HepG2 (cell line): ENCODE data around the gene RBM8A. TPM values are rescaled to one million over a fixed set of nuclear protein-coding genes. Genes with fewer than 3 reads are reported as not detected.

Source experiments
- FOXJ3 ChIP-seq: sonication (generic); formaldehyde crosslinking; IDR thresholded peaks from 2 replicates; pipeline ENCODE4 v1.4.0; 2020; ENCODE audit warnings: missing genetic modification reagents, mild to moderate bottlenecking, borderline replicate concordance
- GTF3A ChIP-seq: sonication (generic); formaldehyde crosslinking; conservative IDR thresholded peaks from 2 replicates; pipeline ENCODE4 v1.4.0; 2020; ENCODE audit warnings: mild to moderate bottlenecking, missing genetic modification reagents
- GZF1 ChIP-seq: sonication (generic); formaldehyde crosslinking; IDR thresholded peaks from 2 replicates; pipeline ENCODE4 v1.5.1; 2020; ENCODE audit warnings: mild to moderate bottlenecking, missing genetic modification reagents
- MAFF ChIP-seq: IDR thresholded peaks from 2 replicates; pipeline ENCODE4 v1.6.1; 2011; ENCODE audit warnings: low read depth, low read length, improper control_type of control experiment
- SP2 ChIP-seq: sonication (generic); formaldehyde crosslinking; IDR thresholded peaks from 2 replicates; pipeline ENCODE4 v1.5.1; 2020; ENCODE audit warnings: mild to moderate bottlenecking, missing genetic modification reagents
- THYN1 ChIP-seq: sonication (generic); formaldehyde crosslinking; IDR thresholded peaks from 2 replicates; pipeline ENCODE4 v1.8.1; 2023; ENCODE audit warnings: low read depth, mild to moderate bottlenecking, moderate library complexity, missing genetic modification reagents, borderline replicate concordance
- ZFY ChIP-seq: sonication (generic); formaldehyde crosslinking; IDR thresholded peaks from 2 replicates; pipeline ENCODE4 v1.4.0; 2020; ENCODE audit warnings: missing genetic modification reagents
- polyA plus RNA-seq, 8 experiments: library from polyadenylated mRNA; depleted of rRNA in 3 of 8; stranded (reverse) in 7 of 8; unstranded in 1 of 8; fragments of >200 nt; fragmentation: Illumina TruSeq in 4 of 8; extraction: Trizol in 4 of 8; gene quantifications; 2 replicates each; pipeline versions ENCODE4 v1.2.1 to v1.2.3, GENCODE V29; 2011 to 2016; ENCODE audit warnings: low read depth in 4 of 8, missing spikeins in 1 of 8, mixed read lengths in 1 of 8; ENCODE audit not compliant: insufficient read depth in 1 of 8
- total RNA-seq, 5 experiments: library from RNA; depleted of rRNA; stranded (reverse); fragments of >200 nt; fragmentation: Illumina TruSeq; extraction: Trizol; gene quantifications; 2 replicates each; pipeline ENCODE4 v1.2.3, GENCODE V29; 2016; ENCODE audit warnings: low read depth in 1 of 5
- TF ChIP-seq, protein P1 (sequence below): sonication (generic); formaldehyde crosslinking; IDR thresholded peaks from 2 replicates; pipeline ENCODE4 v1.8.0; 2022; ENCODE audit warnings: mild to moderate bottlenecking, missing genetic modification reagents, borderline replicate concordance
- TF ChIP-seq, protein P2 (sequence below): sonication (generic); formaldehyde crosslinking; IDR thresholded peaks from 2 replicates; pipeline ENCODE4 v1.4.0; 2020; ENCODE audit warnings: mild to moderate bottlenecking, missing genetic modification reagents
- TF ChIP-seq, protein P3 (sequence below): sonication (generic); formaldehyde crosslinking; IDR thresholded peaks from 2 replicates; pipeline ENCODE4 v1.5.1; 2020; ENCODE audit warnings: mild to moderate bottlenecking, missing genetic modification reagents, borderline replicate concordance
- TF ChIP-seq, protein P4 (sequence below): sonication (generic); formaldehyde crosslinking; IDR thresholded peaks from 2 replicates; pipeline ENCODE4 v1.4.0; 2020; ENCODE audit warnings: missing genetic modification reagents
- TF ChIP-seq, protein P5 (sequence below): sonication (generic); formaldehyde crosslinking; IDR thresholded peaks from 2 replicates; pipeline ENCODE4 v1.4.0; 2020; ENCODE audit warnings: mild to moderate bottlenecking, missing genetic modification reagents

The RBM8A gene
- total and polyA plus RNA-seq, 2 of the 13 experiments (the other 11 are each of a cell fraction or from before 2014, with no cell fraction given), result 106 to 162 TPM

DNA sequence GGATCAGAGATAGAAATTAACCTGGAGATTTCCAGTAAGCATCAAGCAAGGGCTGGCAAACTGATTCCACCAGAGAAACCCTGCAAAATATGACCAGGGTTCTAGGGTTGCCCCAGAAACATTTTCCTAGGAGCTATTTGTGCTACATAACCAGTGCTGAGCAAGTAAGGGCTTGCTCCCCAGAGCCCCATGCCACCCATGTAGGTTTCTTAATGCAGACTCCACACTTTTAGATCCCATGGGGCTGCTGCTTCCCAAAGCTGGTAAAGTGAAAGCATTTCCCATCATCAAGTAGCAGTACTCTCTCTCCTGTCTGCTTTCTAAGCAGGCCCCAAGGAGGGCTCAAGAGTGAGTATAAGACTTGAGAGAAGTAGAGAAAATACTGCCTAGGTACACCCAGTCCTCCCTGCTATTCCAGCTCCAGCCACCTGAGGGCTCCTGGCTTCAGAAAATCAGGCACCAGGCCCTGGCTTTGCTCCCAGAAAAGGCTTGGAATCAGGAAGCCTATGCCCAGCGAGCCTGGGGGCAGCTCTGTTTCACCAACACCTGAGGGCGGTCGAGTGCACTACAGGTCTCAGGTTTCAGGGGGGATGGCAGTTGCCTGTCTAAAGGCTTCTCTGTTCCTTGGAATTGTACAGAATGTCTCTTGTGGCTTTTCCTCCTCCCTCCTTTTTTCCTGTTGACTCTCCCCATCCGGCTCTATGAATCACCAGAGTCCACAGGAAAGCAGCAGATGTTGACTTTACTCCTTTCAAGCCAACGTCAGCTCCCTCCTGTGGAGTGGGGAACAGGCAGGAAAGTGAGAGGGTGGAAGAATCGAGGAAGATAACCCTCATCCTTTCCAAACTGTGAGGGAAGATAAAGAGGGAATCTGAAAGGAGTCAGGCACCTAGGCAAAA, 35.4 kb downstream of the RBM8A start (continued):
- TF ChIP-seq, protein P1, sequence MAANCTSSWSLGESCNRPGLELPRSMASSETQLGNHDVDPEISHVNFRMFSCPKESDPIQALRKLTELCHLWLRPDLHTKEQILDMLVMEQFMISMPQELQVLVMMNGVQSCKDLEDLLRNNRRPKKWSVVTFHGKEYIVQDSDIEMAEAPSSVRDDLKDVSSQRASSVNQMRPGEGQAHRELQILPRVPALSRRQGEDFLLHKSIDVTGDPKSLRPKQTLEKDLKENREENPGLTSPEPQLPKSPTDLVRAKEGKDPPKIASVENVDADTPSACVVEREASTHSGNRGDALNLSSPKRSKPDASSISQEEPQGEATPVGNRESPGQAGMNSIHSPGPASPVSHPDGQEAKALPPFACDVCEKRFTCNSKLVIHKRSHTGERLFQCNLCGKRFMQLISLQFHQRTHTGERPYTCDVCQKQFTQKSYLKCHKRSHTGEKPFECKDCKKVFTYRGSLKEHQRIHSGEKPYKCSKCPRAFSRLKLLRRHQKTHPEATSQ (CRISPR knock-in tag), result 0 out of 2 replicates have a peak, but pooled peaks have one; percentile 52
- TF ChIP-seq GTF3A, result no peak
- no peak for TF ChIP-seq THYN1 (CRISPR knock-in tag)
- TF ChIP-seq, protein P2, sequence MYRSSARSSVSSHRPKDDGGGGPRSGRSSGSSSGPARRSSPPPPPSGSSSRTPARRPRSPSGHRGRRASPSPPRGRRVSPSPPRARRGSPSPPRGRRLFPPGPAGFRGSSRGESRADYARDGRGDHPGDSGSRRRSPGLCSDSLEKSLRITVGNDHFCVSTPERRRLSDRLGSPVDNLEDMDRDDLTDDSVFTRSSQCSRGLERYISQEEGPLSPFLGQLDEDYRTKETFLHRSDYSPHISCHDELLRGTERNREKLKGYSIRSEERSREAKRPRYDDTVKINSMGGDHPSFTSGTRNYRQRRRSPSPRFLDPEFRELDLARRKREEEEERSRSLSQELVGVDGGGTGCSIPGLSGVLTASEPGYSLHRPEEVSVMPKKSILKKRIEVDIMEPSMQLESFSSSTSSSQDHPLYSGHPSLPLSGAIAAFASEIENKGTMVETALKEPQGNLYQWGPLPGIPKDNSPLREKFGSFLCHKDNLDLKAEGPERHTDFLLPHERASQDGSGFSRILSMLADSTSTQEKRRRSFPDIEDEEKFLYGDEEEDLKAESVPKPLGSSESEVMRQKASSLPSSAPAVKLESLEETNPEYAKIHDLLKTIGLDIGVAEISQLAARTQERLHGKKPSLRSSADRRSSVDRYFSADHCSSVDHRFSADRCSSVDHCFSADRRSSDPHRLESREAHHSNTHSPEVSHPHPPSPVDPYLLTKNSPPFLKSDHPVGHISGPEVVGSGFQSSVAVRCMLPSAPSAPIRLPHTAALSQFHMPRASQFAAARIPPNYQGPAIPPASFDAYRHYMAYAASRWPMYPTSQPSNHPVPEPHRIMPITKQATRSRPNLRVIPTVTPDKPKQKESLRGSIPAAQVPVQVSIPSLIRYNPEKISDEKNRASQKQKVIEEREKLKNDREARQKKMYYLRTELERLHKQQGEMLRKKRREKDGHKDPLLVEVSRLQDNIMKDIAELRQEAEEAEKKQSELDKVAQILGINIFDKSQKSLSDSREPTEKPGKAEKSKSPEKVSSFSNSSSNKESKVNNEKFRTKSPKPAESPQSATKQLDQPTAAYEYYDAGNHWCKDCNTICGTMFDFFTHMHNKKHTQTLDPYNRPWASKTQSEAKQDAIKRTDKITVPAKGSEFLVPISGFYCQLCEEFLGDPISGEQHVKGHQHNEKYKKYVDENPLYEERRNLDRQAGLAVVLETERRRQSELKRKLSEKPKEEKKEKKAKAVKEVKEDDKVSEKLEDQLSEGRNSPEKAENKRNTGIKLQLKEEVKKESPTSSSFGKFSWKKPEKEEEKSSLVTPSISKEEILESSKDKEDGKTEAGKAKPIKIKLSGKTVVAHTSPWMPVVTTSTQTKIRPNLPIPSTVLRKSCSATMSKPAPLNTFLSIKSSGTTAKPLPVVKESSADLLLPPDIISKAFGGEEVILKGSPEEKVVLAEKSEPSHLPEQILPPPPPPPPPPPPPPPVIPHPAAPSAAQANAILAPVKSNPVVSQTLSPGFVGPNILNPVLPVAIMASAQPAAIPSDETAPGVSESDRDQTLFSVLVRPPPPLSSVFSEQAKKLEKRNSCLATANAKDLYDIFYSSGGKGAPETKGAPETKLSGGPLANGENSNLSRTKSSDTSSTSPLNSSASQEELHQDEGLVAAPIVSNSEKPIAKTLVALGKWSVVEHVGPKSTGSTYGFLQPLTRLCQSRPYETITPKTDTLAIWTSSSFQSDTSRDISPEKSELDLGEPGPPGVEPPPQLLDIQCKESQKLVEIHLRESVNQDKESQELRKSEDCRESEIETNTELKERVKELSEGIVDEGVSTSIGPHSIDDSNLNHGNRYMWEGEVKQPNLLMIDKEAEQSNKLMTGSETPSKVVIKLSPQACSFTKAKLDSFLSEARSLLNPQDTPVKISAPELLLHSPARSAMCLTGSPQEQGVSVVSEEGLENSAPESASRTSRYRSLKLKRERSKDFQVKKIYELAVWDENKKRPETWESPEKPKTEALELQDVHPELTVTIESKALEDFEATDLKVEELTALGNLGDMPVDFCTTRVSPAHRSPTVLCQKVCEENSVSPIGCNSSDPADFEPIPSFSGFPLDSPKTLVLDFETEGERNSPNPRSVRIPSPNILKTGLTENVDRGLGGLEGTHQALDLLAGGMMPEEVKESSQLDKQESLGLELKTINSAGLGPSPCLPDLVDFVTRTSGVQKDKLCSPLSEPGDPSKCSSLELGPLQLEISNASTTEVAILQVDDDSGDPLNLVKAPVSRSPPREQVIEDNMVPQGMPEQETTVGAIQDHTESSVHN (CRISPR knock-in tag), result no peak
- peak; percentile 53; the same call in 1 of the 2 replicates for TF ChIP-seq ZFY (CRISPR knock-in tag)
- no peak for TF ChIP-seq GZF1
- no peak for TF ChIP-seq SP2
- peak; percentile 76; the same call in 1 of the 2 replicates for TF ChIP-seq FOXJ3 (CRISPR knock-in tag)
- TF ChIP-seq, protein P3, sequence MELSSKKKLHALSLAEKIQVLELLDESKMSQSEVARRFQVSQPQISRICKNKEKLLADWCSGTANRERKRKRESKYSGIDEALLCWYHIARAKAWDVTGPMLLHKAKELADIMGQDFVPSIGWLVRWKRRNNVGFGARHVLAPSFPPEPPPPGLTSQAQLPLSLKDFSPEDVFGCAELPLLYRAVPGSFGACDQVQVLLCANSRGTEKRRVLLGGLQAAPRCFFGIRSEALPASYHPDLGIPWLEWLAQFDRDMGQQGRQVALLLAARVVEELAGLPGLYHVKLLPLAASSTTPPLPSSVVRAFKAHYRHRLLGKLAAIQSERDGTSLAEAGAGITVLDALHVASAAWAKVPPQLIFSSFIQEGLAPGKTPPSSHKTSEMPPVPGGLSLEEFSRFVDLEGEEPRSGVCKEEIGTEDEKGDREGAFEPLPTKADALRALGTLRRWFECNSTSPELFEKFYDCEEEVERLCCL (CRISPR knock-in tag), result no peak
- TF ChIP-seq, protein P4, sequence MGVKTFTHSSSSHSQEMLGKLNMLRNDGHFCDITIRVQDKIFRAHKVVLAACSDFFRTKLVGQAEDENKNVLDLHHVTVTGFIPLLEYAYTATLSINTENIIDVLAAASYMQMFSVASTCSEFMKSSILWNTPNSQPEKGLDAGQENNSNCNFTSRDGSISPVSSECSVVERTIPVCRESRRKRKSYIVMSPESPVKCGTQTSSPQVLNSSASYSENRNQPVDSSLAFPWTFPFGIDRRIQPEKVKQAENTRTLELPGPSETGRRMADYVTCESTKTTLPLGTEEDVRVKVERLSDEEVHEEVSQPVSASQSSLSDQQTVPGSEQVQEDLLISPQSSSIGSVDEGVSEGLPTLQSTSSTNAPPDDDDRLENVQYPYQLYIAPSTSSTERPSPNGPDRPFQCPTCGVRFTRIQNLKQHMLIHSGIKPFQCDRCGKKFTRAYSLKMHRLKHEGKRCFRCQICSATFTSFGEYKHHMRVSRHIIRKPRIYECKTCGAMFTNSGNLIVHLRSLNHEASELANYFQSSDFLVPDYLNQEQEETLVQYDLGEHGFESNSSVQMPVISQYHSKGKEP (CRISPR knock-in tag), result no peak
- TF ChIP-seq, protein P5, sequence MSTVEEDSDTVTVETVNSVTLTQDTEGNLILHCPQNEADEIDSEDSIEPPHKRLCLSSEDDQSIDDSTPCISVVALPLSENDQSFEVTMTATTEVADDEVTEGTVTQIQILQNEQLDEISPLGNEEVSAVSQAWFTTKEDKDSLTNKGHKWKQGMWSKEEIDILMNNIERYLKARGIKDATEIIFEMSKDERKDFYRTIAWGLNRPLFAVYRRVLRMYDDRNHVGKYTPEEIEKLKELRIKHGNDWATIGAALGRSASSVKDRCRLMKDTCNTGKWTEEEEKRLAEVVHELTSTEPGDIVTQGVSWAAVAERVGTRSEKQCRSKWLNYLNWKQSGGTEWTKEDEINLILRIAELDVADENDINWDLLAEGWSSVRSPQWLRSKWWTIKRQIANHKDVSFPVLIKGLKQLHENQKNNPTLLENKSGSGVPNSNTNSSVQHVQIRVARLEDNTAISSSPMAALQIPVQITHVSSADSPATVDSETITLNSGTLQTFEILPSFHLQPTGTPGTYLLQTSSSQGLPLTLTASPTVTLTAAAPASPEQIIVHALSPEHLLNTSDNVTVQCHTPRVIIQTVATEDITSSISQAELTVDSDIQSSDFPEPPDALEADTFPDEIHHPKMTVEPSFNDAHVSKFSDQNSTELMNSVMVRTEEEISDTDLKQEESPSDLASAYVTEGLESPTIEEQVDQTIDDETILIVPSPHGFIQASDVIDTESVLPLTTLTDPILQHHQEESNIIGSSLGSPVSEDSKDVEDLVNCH (CRISPR knock-in tag), result no peak
- 0 out of 2 replicates have a peak, but pooled peaks have one; percentile 25 for TF ChIP-seq MAFF
